Natural killer cell (primary cell): Measurements from ENCODE around the gene DAZAP1. TPM values are rescaled to one million over a fixed set of nuclear protein-coding genes. Genes with fewer than 3 reads are reported as not detected.
"Not testable (repeated sequence)": the region's sequence is repeated elsewhere in the genome, so short reads cannot be mapped to it uniquely, and the experiment has no call there.

ENCODE experiments used
- ATAC-seq, 3 donors: fragments of 150-1000 bp in 2 of 3; fragments of 200-7000 bp in 1 of 3; cut with Tn5 transposase; 1 replicate in 1 of 3; 2 replicates in 2 of 3; pipeline ENCODE4 v1.10.0; 2021; ENCODE audit warnings: mild to moderate bottlenecking in 2 of 3, moderate library complexity in 2 of 3
- DNase-seq, 2 donors: peaks; one replicate each; pipeline versions ENCODE4 v3.0.0 to v3.0.0-alpha.2; 2013 to 2021; ENCODE audit warnings: mixed read lengths in 1 of 2
- H3K27ac ChIP-seq: one replicate; pipeline ENCODE4 v1.5.1; 2013; ENCODE audit warnings: mild to moderate bottlenecking, low read length
- H3K27me3 ChIP-seq: one replicate; pipeline ENCODE4 v1.6.1; 2013; ENCODE audit warnings: low read length; ENCODE audit not compliant: control insufficient read depth, insufficient read depth
- H3K36me3 ChIP-seq: one replicate; pipeline ENCODE4 v1.6.1; 2013; ENCODE audit warnings: low read length; ENCODE audit not compliant: control insufficient read depth, insufficient read depth
- H3K4me1 ChIP-seq: one replicate; pipeline ENCODE4 v1.6.1; 2013; ENCODE audit warnings: low read length; ENCODE audit not compliant: control insufficient read depth, insufficient read depth
- H3K4me3 ChIP-seq: one replicate; pipeline ENCODE4 v1.5.1; 2013; ENCODE audit warnings: low read length
- H3K9me3 ChIP-seq: one replicate; pipeline ENCODE4 v1.6.1; 2013; ENCODE audit warnings: low read length; ENCODE audit not compliant: control insufficient read depth, insufficient read depth
- H3K27ac Mint-ChIP-seq, 2 donors: one replicate each; pipeline ENCODE4 v1.8.0; 2022; ENCODE audit warnings: mild to moderate bottlenecking in 2 of 2, mixed read lengths in 2 of 2, moderate library complexity in 1 of 2
- H3K27me3 Mint-ChIP-seq, 2 donors: one replicate each; pipeline ENCODE4 v1.8.0; 2022; ENCODE audit warnings: low read depth in 2 of 2, mixed read lengths in 2 of 2
- H3K36me3 Mint-ChIP-seq: one replicate; pipeline ENCODE4 v1.8.0; 2022; ENCODE audit warnings: mixed read lengths
- H3K4me1 Mint-ChIP-seq, 2 donors: one replicate each; pipeline ENCODE4 v1.8.0; 2022; ENCODE audit warnings: mixed read lengths in 2 of 2
- H3K4me3 Mint-ChIP-seq: one replicate; pipeline ENCODE4 v1.8.0; 2022; ENCODE audit warnings: mild to moderate bottlenecking, moderate library complexity, mixed read lengths
- H3K9me3 Mint-ChIP-seq, 2 donors: one replicate each; pipeline ENCODE4 v1.8.0; 2022; ENCODE audit warnings: mixed read lengths in 2 of 2
- CTCF ChIP-seq: fragments of 200-600 bp; IDR thresholded peaks from one replicate; pipeline ENCODE4 v1.8.0; 2022; ENCODE audit warnings: antibody characterized with exemption
- WGBS: methylation state at CpG from one replicate; pipeline ENCODE4 v1.1.7; 2013; ENCODE audit warnings: missing lambda C conversion rate; ENCODE audit not compliant: insufficient coverage; 5-methylcytosine and 5-hydroxymethylcytosine counted together
- intact Hi-C: fragments of 100-400 bp; cut with micrococcal nuclease; formaldehyde crosslinking; loops from one replicate; pipeline ENCODE4 v1.14.2; 2022
- total RNA-seq, 4 donors: library from RNA; stranded (reverse); fragments of 120-200 nt in 1 of 4; gene quantifications; one replicate each; pipeline versions ENCODE4 v1.2.3 to v1.2.4, GENCODE V29; 2013 to 2022

The DAZAP1 gene
- total RNA-seq, 3 donors from 2014 or later (not counting 1 experiment from before 2014, with no cell fraction given), result 166 to 207 (median 170) TPM

DNA sequence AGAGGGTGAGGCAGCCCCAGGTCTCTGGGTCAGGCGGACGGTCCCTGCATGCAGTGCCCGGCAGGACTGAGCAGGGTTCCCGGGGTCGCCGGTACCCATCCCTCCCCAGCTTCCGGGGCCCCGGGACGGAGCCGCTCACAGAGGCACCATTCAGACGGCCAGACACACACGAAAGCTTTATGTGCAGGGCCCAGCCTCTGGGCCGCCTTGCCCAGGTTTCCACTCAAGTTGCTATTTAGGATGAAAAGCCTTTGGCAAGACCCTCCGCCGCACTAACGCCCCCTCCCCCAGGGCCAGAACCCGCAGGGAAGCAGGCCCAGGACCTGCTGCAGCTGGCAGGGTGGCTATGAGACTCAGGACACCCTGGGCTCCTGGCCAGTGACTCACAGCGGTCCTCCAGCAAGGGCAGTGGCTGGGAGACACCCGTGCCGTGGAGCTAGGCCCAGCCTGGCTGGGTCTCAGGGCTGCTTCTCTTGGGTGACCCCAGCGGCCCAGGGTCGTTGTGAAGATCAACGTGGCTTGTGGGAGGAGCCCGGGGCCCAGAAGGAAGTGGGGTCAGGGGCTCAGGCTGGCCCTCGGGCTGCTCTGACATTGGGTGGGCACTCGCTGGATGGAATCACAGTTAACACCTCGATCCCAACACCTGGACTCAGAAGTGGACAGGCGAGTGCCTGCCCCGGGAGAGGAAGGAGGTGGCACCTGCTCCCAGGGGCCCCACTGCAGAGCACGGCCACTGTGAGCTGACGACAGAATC is 66.8 kb downstream of the DAZAP1 start:
- Histone ChIP-seq H3K27me3 (peaks cover 17% of the 10 kb centered on the region), H3K4me3 (no peak overlapping the region), H3K27ac (no peak overlapping the region), H3K4me1 (peaks cover 51% of the 10 kb centered on the region), H3K9me3 (no peaks in the 10 kb centered on the region), H3K36me3 (peaks cover 2% of the 10 kb centered on the region)
- no peaks in the 10 kb centered on the region for H3K9me3 Mint-ChIP-seq
- intact Hi-C loops, result no loop called here
- H3K27ac Mint-ChIP-seq, result no peak overlapping the region
- no peak for ATAC-seq
- DNase-seq, result no peak
- TF ChIP-seq CTCF, result no peak
- peak overlapping the region; percentile 9 for H3K4me3 Mint-ChIP-seq
- H3K4me1 Mint-ChIP-seq, result peaks cover 5 to 33% of the 10 kb centered on the region in 2 donors
- H3K36me3 Mint-ChIP-seq, result no peaks in the 10 kb centered on the region
- peaks cover 0 to 5% of the 10 kb centered on the region in 2 donors for H3K27me3 Mint-ChIP-seq
- 89% methylated on average over 31 of the region's 31 CpGs for WGBS

DNA sequence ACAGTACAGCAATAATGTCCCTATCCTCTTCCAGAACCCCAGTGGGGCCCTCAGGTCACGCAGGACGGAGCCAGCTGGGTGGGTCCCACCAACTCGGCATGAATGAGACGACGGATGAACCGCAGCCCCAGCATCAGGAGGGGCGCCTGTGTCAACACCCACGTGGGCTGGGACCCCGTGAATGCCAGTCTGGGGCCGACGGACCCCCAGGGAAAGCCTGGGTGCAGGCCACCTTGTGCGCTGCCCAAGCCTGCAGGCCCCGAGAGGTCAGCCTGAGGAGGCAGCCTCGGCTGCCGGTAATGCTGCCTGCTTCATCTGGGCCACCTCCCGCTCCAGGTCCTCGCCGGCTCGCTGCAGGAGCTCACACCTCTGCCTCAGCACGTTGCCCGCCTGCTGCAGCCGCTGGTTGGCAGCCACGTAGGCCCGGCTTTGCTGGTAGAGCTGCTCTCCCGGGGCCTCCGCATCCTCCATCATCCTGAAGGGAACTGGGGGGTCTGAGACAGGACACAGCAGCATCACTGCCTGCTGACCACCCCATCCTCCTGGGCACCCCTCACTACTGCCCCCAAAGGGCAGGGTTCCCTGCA is 67.5 kb downstream of the DAZAP1 start:
- DNase-seq (no peak), ATAC-seq (no peak)
- Mint-ChIP-seq H3K27ac (no peak overlapping the region), H3K4me1 (peaks cover 9 to 36% of the 10 kb centered on the region in 2 donors), H3K36me3 (no peaks in the 10 kb centered on the region), H3K4me3 (peak overlapping the region; percentile 9), H3K27me3 (peaks cover 0 to 5% of the 10 kb centered on the region in 2 donors), H3K9me3 (no peaks in the 10 kb centered on the region)
- Histone ChIP-seq H3K9me3 (no peaks in the 10 kb centered on the region), H3K4me3 (no peak overlapping the region), H3K27me3 (peaks cover 17% of the 10 kb centered on the region), H3K4me1 (peaks cover 55% of the 10 kb centered on the region), H3K36me3 (peaks cover 2% of the 10 kb centered on the region), H3K27ac (no peak overlapping the region)
- WGBS, result 95% methylated on average over 26 of the region's 26 CpGs
- intact Hi-C loops, result no loop called here
- no peak for TF ChIP-seq CTCF

DNA sequence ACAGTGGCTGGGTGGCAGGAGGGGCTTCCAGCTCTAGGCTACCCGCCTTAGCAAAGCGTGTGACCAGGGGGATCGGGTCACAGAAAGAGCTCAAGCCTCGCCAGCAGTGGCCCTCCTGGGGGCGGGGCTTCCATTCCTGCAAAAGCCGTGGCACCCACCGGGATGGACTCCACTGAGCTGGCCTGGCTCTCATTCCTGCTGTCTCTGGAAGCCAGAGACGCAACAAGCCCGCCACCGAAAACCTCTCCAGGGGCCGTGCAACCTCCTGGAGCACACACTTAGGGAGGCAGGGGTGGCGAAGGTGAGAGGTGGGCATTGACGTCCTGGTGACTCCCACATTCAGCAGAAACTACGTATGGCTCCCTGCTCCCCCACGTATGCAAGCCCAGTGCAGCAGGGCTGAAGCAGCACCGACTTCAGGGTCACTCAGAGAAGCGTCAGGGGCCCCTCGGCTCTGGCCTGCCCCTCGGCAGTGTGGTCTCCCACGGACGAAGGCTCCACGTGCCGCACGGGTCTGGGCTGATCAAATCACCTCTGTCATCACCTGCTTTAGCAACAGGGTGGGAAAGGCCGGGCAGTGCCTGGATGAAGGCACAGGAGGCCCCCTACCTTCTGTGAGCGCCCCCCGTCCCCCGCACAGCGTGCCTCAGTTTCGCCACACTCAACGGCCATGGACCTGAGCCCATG is 68.5 kb downstream of the DAZAP1 start:
- WGBS, result 96% methylated on average over 31 of the region's 31 CpGs
- Mint-ChIP-seq H3K9me3 (no peaks in the 10 kb centered on the region), H3K36me3 (no peaks in the 10 kb centered on the region), H3K27me3 (peaks cover 0 to 2% of the 10 kb centered on the region in 2 donors), H3K4me3 (no peak overlapping the region), H3K27ac (no peak overlapping the region), H3K4me1 (peaks cover 9 to 37% of the 10 kb centered on the region in 2 donors)
- Histone ChIP-seq H3K27ac (no peak overlapping the region), H3K4me3 (no peak overlapping the region), H3K36me3 (peaks cover 2% of the 10 kb centered on the region), H3K4me1 (peaks cover 46% of the 10 kb centered on the region), H3K27me3 (peaks cover 12% of the 10 kb centered on the region), H3K9me3 (no peaks in the 10 kb centered on the region)
- intact Hi-C loops, result no loop called here
- no peak for DNase-seq
- ATAC-seq, result no peak
- no peak for TF ChIP-seq CTCF

DNA sequence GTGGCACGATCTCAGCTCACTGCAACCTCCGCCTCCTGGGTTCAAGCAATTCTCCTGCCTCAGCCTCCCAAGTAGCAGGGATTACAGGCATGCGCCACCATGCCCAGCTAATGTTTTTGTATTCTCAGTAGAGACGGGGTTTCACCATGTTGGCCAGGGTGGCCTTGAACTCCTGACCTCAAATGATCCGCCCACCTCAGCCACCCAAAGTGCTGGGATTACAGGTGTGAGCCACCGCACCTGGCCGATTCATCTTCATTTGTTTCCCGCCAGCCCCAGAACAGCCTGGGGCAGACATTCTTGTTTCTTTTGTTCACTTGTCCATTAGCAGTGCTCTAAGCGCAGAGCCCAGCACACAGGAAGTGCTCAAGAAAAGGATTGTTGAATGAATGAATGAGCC is 69.7 kb downstream of the DAZAP1 start:
- H3K9me3 ChIP-seq, intact Hi-C loops, ATAC-seq, H3K36me3 ChIP-seq, H3K4me3 Mint-ChIP-seq, H3K4me3 ChIP-seq, H3K27ac Mint-ChIP-seq, H3K27me3 Mint-ChIP-seq, H3K9me3 Mint-ChIP-seq, H3K27ac ChIP-seq, H3K36me3 Mint-ChIP-seq, H3K27me3 ChIP-seq, DNase-seq: not testable (repeated sequence)
- peaks cover 35% of the 10 kb centered on the region for H3K4me1 ChIP-seq
- peaks cover 9 to 32% of the 10 kb centered on the region in 2 donors for H3K4me1 Mint-ChIP-seq
- 97% methylated on average over 9 of the region's 9 CpGs for WGBS
